HG03469 (cell line): ENCODE data around the gene EDC3.

Source experiments
- ATAC-seq: cut with Tn5 transposase; IDR thresholded peaks from one replicate; pipeline ENCODE4 v1.9.1; 2021; ENCODE audit warnings: mild to moderate bottlenecking, moderate library complexity, moderate number of reproducible peaks; ENCODE audit not compliant: unreplicated experiment

Gene EDC3

DNA sequence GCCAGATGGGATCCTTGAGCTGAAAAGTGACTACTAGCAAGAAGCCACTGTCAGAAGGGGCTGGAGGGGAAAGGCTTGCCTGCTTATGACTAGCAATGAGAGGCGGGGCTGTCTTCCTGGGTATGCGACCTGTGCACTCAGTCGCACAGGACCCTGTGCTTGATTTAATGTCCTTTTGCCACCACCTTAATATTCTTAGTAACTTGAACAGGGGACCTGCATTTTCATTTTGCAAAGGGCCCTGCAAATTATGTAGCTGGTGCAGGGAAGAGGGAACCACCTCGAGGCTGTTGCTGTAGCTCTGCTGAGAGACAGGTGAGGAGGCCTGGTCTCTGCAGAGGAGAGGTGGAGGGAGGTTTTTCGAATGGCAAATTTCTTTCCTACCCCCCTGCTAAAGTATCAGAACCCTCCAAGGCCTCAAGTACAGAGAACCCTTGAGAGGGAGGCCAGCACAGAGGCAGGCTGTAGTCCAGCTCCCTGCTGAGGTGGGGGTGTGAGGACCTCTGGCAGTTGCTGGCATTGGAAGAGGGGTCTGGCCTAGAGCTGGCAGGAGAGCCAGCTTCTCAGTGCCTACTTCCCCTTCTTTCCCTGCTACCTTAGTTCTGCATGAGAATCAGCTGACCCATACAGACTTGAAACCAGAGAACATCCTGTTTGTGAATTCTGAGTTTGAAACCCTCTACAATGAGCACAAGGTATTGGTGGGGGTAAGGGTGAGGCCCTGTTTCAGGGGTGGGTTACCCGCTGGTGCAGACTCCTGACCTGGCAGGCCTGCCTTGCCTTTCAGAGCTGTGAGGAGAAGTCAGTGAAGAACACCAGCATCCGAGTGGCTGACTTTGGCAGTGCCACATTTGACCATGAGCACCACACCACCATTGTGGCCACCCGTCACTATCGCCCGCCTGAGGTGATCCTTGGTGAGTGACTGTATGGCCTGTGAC, 68.8 kb downstream of the EDC3 start:
- no peak for ATAC-seq

DNA sequence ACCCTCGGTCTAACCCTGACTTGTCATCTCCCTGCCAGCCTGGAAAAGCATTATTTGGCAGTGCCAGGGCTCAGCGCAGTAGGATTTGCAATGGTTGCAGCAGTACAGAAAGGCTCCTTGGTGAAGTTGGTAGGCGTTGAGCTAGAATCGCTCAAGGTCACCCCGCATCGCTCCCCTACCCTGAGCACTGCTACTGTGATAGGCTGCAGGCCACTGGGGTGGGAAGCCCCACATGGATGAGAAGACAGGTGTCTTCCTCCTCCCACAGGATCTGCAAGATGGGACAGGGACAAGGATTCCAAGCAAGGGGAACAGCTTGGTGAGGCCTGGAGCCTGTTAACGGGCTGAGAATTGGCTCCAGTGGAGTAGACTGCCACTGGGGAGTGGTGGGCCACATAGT, 69.5 kb downstream of the EDC3 start:
- no peak for ATAC-seq

DNA sequence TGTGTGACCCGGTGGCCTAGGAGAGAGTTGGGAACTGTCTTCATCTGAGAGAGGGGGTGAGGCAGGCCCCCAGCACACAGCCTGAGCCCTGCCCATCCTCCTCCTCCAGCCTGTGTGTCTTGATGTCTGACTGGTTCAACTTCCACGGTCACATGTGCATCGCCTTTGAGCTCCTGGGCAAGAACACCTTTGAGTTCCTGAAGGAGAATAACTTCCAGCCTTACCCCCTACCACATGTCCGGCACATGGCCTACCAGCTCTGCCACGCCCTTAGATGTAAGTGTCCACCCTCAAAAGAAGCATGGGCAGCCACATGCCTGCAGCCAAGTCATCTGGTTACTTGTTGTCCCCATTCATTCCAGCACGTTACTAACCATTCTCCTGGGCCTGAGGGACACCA, 70.1 kb downstream of the EDC3 start:
- ATAC-seq = no peak

DNA sequence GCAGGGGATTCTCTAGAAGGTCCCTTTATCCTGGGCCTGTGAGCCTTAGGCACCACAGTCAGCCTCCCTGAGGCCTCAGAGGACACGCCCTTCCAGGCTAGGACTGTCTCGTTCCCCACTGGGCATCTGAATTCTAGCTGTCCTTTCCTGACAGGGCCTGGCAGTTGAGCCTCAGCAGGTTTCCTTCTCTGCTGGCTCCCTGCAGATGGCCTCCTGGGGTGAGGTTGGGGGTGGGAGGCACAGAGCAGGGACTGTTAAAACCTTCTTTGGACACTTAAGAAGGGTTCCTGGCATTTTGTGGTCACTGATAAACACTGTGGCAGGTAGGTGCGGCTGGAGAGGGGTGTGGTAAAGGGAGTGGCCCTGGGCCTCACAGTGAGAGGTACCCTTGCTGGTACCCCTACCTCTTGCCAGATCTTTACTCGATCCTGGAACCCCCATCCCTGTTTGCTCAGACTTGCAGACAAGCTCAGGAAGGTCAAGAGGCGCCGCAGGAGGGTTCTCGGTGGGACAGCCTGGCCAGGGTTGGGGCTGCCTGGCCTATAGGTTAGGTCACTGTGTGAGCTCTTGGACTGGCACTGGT, 71.7 kb downstream of the EDC3 start:
- no peak for ATAC-seq

DNA sequence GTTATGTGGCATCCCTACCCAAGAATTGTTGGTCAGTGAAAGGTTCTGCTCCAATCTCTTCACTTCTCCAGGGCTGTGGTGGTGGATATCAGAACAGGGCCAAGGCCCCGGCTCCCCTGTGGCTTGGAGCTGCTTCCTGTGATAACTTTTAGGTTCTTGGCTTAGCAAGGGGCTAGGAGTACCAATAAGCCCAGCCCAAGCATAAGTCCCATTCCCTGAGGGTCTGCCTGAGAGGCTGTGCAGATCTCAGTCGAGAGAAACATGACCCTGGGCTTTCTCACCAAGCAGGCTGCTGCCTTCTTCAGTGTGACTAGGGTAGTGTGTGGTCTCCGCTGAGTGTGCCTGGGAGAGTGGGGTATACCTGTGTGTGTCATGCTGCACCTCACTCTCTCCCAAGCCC, 73.1 kb downstream of the EDC3 start:
- ATAC-seq = no peak

DNA sequence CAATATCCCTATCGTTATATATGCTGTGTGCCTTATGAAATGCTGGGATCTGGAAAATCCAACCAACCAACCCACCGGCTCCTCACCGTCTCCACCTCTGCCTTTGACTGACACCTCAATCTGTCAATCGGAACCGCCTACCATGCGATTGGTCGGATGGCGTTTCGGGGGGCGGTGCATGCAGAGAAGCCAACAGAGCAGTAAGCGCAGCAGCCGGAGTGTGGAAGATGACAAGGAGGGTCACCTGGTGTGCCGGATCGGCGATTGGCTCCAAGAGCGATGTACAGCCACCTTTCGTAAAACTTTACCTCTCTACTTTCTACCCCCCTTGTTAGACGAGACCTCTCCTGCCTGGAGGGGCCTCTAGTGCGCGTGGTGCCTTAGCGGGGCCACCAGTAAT, 73.9 kb downstream of the EDC3 start:
- no peak for ATAC-seq

DNA sequence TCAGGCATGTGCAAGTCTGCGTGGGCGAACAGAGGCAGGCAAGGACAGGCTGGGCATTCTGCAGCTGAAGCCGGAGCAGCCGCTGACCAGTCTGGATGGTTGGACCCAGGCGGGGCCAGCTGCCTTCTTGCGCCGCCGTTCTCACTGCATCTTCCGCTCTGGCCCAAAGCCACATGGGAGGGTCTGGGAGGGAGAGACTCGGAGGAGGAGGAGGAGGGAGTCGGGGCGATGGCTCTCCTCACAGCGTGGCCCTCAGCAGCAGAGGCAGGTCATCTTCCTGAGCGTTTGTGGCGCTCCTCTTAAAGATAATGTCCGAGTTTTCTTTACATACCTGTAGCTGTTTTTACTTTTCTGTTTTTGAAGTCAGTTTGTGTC, 74.3 kb downstream of the EDC3 start:
- no peak for ATAC-seq

DNA sequence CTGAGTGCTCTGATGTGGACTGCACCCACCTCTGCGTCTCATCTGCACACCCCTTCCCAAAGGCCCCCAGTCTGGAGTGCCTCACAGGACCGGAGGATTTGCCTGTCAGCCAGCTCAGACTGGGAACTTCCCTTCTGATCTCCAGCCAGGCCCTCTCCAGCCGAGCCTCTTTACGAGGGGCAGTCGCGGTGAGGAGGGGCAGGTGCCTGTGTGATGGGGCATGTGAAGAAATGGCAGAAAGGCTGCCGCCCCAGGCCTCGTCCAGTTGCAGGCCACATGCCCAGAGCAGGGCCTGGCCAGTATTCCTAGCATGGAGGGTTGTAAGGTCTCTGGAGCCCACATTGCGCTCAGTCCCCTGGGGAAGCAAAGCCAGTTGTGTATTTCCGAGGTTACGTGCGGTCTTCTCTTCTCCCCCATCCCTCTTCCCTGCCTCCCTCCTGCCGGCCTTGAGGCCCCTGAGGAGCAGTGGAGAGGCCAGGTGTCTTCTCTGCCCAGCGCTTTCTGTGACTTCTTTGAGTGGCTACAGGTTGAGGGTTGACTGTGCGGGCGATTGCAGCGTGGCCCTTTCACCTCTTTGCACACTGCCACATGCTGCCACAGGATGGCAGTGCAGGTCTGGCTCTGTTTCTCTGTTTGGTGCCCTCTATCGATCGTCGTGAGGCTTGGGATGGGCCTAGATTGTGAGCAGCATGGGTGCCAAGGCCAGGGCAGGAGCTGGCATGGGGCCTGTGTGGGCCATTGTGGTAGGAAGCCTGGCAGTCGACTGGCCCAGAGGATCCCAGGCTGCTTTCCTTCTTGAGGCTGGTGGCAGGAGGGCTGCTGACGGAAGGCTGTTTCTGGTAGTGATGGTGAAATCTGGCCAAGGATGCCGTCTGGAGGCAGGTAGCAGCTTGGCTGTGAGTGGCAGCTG, 74.9 kb downstream of the EDC3 start:
- ATAC-seq = no peak

DNA sequence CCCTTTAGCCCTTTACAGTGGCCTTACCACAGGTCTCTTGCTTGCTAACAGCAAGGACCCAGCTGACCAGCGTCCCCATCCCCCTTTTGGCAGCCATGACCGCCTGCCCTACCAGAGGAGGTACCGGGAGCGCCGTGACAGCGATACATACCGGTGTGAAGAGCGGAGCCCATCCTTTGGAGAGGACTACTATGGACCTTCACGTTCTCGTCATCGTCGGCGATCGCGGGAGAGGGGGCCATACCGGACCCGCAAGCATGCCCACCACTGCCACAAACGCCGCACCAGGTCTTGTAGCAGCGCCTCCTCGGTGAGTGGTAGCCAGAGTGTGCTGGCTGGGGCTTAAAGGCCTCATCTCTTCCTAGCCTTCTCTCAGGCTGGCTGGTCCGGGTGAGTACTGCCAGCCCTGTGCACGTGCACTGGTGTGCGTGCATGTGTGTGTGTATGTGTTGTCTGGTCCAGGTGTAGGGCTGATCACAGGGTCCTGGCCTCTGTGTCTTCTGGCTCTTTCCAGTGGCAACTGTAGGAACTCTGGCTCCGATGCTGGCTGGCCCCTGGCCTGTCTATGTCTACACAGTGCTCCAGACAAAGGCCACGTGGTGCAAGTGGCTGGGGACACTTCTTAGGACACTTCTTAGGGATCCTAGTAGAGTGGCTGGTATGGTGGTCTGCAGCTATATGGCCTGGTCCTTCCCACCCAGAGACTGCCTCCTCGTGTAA, 75.7 kb downstream of the EDC3 start:
- ATAC-seq = no peak

DNA sequence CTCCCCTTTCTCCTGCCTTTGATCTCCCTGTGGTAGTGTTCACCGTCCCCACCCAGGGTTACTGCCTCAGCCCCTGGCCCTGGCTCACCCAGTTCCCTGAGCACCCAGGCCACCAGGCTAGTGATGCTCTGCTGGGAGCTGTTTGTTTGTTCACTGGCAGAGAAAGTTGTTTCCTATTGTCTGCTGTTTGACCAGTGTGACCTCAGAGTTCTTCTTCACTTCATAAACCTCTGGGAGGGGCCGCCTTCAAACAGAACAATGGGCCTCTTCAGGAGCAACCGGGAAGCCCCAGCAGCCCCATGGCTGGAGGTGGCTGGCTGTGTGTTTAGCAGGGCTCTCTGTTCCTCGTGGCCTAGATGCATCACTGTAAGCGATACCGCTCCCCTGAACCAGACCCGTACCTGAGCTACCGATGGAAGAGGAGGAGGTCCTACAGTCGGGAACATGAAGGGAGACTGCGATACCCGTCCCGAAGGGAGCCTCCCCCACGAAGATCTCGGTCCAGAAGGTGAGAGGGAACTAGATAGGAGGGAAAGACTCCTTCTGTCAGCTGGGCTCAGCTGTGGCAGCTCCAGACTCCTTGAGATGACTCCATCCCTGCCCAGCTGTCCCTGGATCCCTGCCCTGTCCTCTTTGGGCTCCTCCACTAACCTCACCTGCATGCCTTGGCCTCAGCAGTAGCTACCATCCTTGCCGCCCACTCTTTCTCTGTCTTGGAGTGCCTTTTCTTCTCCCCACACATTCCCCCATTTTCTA, 76.8 kb downstream of the EDC3 start:
- no peak for ATAC-seq

DNA sequence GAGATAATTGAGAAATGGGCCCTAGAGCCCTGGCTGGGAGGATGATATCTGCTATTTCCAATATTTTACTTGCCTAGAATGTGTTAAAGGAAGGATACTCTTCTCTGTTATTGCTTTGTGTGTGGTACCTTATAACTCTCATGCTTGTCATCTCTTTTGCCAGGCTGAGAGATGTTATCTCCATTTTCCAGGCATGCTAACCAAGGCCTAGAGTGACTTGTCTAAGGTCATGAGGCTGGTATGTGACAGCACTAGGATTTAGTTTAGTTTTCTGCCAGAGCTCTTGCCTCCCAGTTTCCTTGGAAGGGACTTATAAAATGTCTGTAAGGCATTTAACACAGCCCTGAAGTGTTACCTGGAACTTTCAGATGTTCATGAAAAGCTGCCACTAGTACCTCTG, 78.8 kb downstream of the EDC3 start:
- no peak for ATAC-seq

DNA sequence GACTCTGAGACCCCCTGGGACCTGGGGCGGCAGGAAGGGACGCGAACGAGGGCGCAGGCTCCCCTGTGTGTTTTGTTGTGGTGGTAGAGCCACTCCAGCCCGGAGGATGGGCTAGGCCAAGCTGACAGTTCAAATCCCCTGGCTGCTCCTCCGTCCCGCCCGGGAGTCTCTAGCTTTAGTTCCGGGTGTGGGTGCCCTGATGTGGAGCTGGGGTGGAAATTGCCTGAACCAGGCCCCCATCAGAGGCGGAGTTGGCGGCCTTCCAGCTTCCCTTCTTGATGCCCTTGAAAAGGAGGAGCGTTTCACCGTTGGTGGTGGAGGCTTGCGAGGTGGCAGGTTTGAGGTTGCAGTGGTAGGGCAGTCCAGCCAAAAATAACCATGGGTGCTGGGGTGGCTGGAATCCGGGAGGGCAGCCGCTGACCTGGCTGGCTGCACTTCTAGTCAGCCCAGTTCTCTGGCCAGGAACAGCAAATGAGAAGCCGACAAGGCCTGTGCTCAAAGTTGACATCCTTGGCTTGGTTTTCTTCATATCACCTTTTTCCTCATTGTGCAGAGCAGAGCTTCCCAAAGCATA, 79.4 kb downstream of the EDC3 start:
- no peak for ATAC-seq

DNA sequence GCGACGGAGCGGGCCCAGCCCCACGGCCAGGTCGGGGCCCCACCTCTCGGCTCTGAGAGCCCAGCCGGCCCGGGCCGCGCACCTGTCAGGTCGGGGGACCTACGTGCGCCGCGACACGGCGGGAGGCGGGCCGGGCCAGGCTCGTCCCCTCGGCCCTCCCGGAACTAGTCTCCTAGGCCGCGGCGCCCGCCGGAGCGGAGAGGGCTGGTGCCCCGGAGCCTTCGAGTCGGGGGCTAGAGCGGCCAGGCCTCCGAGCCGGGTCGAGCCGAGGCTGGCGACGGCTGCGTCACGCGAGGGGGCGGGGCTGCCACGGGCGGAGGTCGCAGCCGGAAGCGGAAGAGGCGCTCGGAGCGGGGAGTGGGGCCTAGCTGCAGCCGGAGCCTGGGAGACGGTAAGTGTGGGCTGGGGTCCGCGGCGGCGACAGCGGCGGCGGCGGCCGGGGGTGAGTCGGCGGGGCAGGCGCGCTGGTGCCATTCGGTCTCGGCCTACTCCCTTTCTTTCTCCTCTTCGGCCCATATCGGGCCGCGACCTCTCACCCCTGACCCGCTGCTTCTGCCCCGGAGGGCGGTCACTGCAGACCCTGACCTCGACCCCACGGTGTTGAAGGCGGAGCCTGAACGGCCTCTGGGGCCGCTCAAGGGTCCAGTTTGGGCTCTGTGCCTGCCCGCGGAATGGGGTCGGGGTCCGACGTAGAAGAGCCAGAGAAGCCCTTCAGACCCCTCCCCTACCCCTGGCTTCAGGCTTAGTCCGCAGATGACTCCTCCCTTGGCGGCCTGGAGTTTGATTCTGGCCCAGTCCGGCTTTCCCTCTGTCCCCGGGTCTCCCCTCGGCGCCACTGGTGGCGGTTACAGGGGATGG, 80.1 kb downstream of the EDC3 start, which contains the start of gene CLK3:
CLK3 (plus strand) TSS at position 329 of the 858 bp plus-strand sequence. CDS start 3,361 bp downstream, outside the sequence.
- ATAC-seq = peak; percentile 67

DNA sequence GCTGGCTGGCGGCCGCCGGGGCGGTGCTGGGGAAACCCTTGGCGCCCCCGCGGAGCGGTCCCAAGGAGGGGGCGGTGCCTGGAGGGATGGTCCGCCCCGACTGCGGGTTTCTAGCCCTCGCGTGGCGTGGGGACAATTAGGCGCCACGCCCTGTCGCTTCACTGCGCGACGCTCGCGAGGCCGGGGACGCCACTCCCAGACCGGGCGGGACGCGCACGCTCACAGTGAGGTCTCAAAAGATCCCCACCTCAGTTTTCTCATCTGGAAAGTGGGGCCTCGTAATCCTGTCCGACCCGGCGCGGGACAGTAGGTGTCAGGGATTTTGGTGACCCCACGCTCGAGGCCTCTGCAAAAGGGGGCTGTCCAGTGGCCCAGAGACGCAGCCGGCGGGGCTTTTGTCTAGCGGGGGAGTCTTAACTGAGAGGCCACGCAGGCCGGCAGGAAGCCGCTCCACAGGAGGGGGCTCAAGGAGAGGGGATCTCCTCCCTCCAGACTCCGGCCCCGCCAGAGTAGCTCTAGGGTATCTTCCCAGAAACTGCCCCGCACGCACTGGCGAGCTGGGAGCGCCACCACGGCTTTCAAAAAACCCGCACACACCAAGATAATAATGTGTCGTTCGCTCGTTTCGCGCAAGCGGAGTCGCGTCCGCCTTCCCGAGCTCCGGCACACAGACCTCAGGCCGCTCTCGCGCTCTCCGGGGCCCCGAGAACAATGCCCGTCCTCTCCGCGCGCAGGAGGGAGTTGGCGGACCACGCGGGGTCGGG, 80.9 kb downstream of the EDC3 start:
- ATAC-seq = peak; percentile 30

DNA sequence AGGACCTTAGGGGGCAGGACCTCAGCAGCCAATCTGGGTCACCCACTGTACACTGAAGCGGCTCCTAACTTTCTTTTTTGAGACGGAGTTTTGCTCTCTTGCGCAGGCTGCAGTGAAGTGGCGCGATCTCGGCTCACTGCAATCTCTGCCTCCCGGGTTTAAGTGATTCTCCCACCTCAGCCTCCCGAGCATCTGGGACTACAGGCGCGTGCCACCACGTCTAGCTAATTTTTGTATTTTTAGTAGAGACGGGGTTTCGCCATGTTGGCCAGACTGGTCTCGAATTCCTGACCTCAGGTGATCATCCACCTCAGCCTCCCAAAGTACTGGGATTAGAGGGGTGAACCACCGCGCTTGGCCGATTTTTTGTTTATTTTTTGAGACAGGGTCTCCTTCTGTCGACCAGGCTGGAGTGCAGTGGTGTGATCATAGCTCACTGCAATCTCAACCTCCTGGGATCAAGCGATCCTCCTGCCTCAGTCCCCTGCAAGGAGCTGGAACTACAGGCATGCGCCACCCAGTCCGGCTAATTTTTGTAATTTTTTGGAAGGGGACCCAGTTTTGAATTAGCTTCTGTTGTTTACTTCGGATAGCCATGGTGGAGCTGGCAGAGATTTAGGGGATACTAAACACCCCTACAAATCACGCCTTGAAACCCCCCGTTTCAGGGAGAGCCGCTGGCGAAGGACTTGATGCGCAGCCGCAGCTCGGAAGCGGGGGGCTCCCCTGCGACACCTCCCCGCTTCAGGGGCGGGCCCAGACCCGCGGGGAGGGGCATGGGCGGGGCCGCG, 81.7 kb downstream of the EDC3 start:
- no peak for ATAC-seq

DNA sequence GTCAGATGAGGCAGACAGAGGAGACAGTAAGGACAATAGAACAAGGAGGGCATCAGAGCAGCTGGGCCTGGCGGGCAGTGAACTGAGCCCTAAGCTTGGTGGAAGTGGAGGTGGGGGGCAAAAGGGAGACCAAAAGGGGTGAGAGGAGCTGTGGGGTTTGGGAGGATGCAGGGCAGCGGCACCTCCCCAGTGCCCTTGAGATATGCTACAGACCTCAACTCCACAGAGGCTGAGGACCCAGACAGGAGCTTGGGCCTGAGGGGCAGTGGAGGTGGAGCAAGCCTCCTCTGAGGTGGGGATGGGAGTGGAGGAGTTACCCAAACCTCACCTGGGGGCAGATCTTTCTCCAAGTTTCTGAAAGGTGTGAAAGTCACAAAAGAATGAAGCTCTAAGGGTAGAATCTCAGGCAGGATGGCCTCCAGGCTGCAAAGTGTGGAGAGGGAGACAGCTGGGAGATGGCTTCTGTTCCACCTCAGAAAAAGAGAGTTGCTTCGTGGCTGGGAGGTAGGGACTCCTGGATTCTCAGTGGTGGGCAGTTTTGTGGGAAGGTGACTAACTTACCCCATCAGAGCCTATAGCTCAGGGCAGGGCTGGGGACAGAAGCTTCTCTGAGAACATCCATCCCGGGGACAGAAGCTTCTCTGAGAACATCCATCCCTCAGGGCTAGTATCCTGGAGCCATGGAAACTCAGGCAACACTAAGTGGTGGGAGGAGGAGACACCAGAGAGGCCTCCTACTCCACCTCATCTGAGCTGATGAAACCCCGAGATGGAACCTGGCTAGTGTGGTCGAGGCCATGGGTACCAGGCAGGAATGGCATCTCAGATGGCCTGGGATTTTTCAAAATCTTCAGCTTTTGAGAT, 82.5 kb downstream of the EDC3 start:
- ATAC-seq = no peak
